GM23338 (cell line): Measurements from ENCODE around the gene TFPI. TPM values are rescaled to one million over a fixed set of nuclear protein-coding genes. Genes with fewer than 3 reads are reported as not detected.

ENCODE experiments used
- ATAC-seq: fragments of 200-7000 bp; cut with Tn5 transposase; 3 replicates; pipeline ENCODE4 v1.9.1; 2020
- DNase-seq: peaks from one replicate; pipeline ENCODE4 v3.0.0-alpha.2; 2015; ENCODE audit warnings: low spot score
- H2AFZ ChIP-seq: fragments of 200-600 bp; sonication (generic); 2 replicates; pipeline ENCODE4 v1.8.0; 2016; ENCODE audit warnings: antibody characterized with exemption, mild to moderate bottlenecking, moderate library complexity
- H3F3A ChIP-seq: fragments of 200-600 bp; sonication (generic); replicated peaks from 2 replicates; pipeline ENCODE4 v1.8.0; 2017; ENCODE audit warnings: antibody characterized with exemption, mixed run types, low read depth
- H3K27ac ChIP-seq: fragments of 200-600 bp; sonication (generic); 2 replicates; pipeline ENCODE4 v1.6.1; 2016; ENCODE audit warnings: low read depth
- H3K27me3 ChIP-seq: fragments of 200-600 bp; sonication (generic); 2 replicates; pipeline ENCODE4 v1.8.0; 2016; ENCODE audit warnings: mild to moderate bottlenecking, mixed run types, moderate library complexity; ENCODE audit not compliant: insufficient read depth
- H3K36me3 ChIP-seq: fragments of 200-600 bp; sonication (generic); 2 replicates; pipeline ENCODE4 v1.8.0; 2016; ENCODE audit warnings: mild to moderate bottlenecking; ENCODE audit not compliant: insufficient read depth
- H3K4me1 ChIP-seq: fragments of 200-600 bp; sonication (generic); 2 replicates; pipeline ENCODE4 v1.8.0; 2016; ENCODE audit warnings: mild to moderate bottlenecking, moderate library complexity; ENCODE audit not compliant: insufficient read depth
- H3K4me2 ChIP-seq: fragments of 200-600 bp; sonication (generic); 2 replicates; pipeline ENCODE4 v1.7.1; 2017; ENCODE audit warnings: mixed run types
- H3K4me3 ChIP-seq: fragments of 200-600 bp; sonication (generic); 2 replicates; pipeline ENCODE4 v1.6.1; 2016; ENCODE audit warnings: mixed run types
- H3K79me2 ChIP-seq: fragments of 200-600 bp; sonication (generic); replicated peaks from 2 replicates; pipeline ENCODE4 v1.8.0; 2017; ENCODE audit warnings: mild to moderate bottlenecking; ENCODE audit not compliant: insufficient read depth
- H3K9me2 ChIP-seq: fragments of 200-600 bp; sonication (generic); 2 replicates; pipeline ENCODE4 v1.8.0; 2017; ENCODE audit not compliant: insufficient read depth
- H4K20me1 ChIP-seq: fragments of 200-600 bp; sonication (generic); replicated peaks from 2 replicates; pipeline ENCODE4 v1.8.0; 2017; ENCODE audit warnings: mild to moderate bottlenecking; ENCODE audit not compliant: insufficient read depth
- H3K27ac Mint-ChIP-seq: 2 replicates; pipeline ENCODE4 v1.8.0; 2020; ENCODE audit warnings: inconsistent platforms, mild to moderate bottlenecking, moderate library complexity, mixed read lengths
- H3K27me3 Mint-ChIP-seq: 3 replicates; pipeline ENCODE4 v1.8.0; 2022; ENCODE audit warnings: low read depth, mild to moderate bottlenecking, moderate library complexity, mixed read lengths, inconsistent platforms; ENCODE audit not compliant: insufficient read depth, poor library complexity
- H3K36me3 Mint-ChIP-seq: 3 replicates; pipeline ENCODE4 v1.8.0; 2021; ENCODE audit warnings: low read depth, mild to moderate bottlenecking, inconsistent platforms, moderate library complexity, mixed read lengths
- H3K4me1 Mint-ChIP-seq: 3 replicates; pipeline ENCODE4 v1.8.0; 2020; ENCODE audit warnings: mild to moderate bottlenecking, inconsistent platforms, mixed read lengths
- H3K4me3 Mint-ChIP-seq: 3 replicates; pipeline ENCODE4 v1.8.0; 2021; ENCODE audit warnings: moderate library complexity, mild to moderate bottlenecking, inconsistent platforms, mixed read lengths
- H3K9me3 Mint-ChIP-seq: 3 replicates; pipeline ENCODE4 v1.8.0; 2020; ENCODE audit warnings: moderate library complexity, mild to moderate bottlenecking, inconsistent platforms, mixed read lengths
- CREB1 ChIP-seq: fragments of 250-450 bp; sonication (Bioruptor Pico); IDR thresholded peaks from 2 replicates; pipeline ENCODE4 v1.5.0; 2020; ENCODE audit warnings: low read depth, mild to moderate bottlenecking, moderate library complexity
- EZH2 ChIP-seq: fragments of 200-600 bp; sonication (generic); IDR thresholded peaks from one replicate; pipeline ENCODE4 v1.8.0; 2017; ENCODE audit warnings: antibody characterized with exemption, mild to moderate bottlenecking, low read depth; ENCODE audit not compliant: unreplicated experiment
- NANOG ChIP-seq: IDR thresholded peaks from 2 replicates; pipeline ENCODE4 v1.6.1; 2016; ENCODE audit warnings: antibody characterized with exemption, borderline replicate concordance
- STAT1 ChIP-seq: IDR thresholded peaks from one replicate; pipeline ENCODE4 v1.6.1; 2016; ENCODE audit warnings: antibody characterized with exemption; ENCODE audit not compliant: unreplicated experiment
- ZNF114 ChIP-seq: fragments of 250-450 bp; sonication (Bioruptor Pico); IDR thresholded peaks from 2 replicates; pipeline ENCODE4 v1.5.0; 2020; ENCODE audit warnings: mild to moderate bottlenecking, moderate library complexity
- ZNF331 ChIP-seq: fragments of 250-450 bp; sonication (Bioruptor Pico); IDR thresholded peaks from 2 replicates; pipeline ENCODE4 v1.5.0; 2020; ENCODE audit warnings: low read depth, mild to moderate bottlenecking, moderate library complexity
- polyA plus RNA-seq: library from polyadenylated mRNA; unstranded; fragments of >200 nt; fragmentation: Nextera tagmentation; extraction: Ambion mirVana; gene quantifications from 2 replicates; pipeline ENCODE4 v1.2.1, GENCODE V29; 2016
- total RNA-seq: library from RNA; depleted of rRNA; stranded (reverse); fragments of >200 nt; shearing (Covaris generic); gene quantifications from 2 replicates; pipeline ENCODE4 v1.2.3, GENCODE V29; 2014
- TF ChIP-seq, protein P1 (sequence below): IDR thresholded peaks from one replicate; pipeline ENCODE4 v1.6.1; 2018; ENCODE audit warnings: antibody characterized with exemption; ENCODE audit not compliant: unreplicated experiment
- TF ChIP-seq, protein P2 (sequence below): IDR thresholded peaks from 2 replicates; pipeline ENCODE4 v1.6.1; 2016; ENCODE audit warnings: antibody characterized with exemption

The TFPI gene
- total and polyA plus RNA-seq, 2 experiments from 2014 or later, result 1.8 to 1.9 TPM

DNA sequence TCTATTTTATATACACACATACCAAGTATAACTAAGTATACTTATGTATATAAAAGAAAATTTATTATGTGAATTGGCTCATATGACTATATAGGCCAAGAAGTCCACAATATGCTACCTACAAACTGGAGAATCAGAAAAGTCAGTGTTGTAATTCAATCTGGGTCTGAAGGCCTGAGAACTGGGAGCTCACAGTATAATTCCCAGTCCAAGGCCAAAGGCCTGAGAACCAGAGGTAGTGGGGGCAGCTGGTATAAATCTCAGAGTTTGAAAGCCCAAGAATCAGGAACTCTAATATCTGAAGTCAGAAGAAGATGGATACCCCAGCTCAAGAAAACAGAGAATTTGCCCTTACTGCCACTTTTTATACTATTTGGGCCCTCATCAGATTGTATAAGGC is 38.9 kb upstream of the TFPI start:
- H3K4me2 ChIP-seq, result no peak overlapping the region
- TF ChIP-seq NANOG (no peak), ZNF331 (CRISPR knock-in tag) (no peak), STAT1 (no peak), ZNF114 (CRISPR knock-in tag) (no peak), EZH2 (no peak)
- TF ChIP-seq, protein P1, sequence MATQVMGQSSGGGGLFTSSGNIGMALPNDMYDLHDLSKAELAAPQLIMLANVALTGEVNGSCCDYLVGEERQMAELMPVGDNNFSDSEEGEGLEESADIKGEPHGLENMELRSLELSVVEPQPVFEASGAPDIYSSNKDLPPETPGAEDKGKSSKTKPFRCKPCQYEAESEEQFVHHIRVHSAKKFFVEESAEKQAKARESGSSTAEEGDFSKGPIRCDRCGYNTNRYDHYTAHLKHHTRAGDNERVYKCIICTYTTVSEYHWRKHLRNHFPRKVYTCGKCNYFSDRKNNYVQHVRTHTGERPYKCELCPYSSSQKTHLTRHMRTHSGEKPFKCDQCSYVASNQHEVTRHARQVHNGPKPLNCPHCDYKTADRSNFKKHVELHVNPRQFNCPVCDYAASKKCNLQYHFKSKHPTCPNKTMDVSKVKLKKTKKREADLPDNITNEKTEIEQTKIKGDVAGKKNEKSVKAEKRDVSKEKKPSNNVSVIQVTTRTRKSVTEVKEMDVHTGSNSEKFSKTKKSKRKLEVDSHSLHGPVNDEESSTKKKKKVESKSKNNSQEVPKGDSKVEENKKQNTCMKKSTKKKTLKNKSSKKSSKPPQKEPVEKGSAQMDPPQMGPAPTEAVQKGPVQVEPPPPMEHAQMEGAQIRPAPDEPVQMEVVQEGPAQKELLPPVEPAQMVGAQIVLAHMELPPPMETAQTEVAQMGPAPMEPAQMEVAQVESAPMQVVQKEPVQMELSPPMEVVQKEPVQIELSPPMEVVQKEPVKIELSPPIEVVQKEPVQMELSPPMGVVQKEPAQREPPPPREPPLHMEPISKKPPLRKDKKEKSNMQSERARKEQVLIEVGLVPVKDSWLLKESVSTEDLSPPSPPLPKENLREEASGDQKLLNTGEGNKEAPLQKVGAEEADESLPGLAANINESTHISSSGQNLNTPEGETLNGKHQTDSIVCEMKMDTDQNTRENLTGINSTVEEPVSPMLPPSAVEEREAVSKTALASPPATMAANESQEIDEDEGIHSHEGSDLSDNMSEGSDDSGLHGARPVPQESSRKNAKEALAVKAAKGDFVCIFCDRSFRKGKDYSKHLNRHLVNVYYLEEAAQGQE, result no peak
- TF ChIP-seq, protein P2, sequence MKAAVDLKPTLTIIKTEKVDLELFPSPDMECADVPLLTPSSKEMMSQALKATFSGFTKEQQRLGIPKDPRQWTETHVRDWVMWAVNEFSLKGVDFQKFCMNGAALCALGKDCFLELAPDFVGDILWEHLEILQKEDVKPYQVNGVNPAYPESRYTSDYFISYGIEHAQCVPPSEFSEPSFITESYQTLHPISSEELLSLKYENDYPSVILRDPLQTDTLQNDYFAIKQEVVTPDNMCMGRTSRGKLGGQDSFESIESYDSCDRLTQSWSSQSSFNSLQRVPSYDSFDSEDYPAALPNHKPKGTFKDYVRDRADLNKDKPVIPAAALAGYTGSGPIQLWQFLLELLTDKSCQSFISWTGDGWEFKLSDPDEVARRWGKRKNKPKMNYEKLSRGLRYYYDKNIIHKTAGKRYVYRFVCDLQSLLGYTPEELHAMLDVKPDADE, result no peak
- H3K36me3 Mint-ChIP-seq, result no peaks in the 10 kb centered on the region
- peaks cover 3% of the 10 kb centered on the region for H3K4me1 Mint-ChIP-seq
- H3K9me3 Mint-ChIP-seq, result peaks cover 4% of the 10 kb centered on the region; the same call in 2 of the 3 replicates
- no peaks in the 10 kb centered on the region for H3K27me3 ChIP-seq
- H4K20me1 ChIP-seq, result no peaks in the 10 kb centered on the region
- H3K4me3 ChIP-seq, result no peak overlapping the region
- H3F3A ChIP-seq, result no peaks in the 10 kb centered on the region
- no peak overlapping the region for H3K27ac Mint-ChIP-seq
- H2AFZ ChIP-seq, result no peak overlapping the region
- peaks cover 7% of the 10 kb centered on the region; the same call in 1 of the 2 replicates for H3K4me1 ChIP-seq
- H3K27ac ChIP-seq, result no peak overlapping the region
- no peaks in the 10 kb centered on the region for H3K27me3 Mint-ChIP-seq
- H3K36me3 ChIP-seq, result no peaks in the 10 kb centered on the region
- ATAC-seq (no peak), DNase-seq (no peak)
- no peaks in the 10 kb centered on the region for H3K9me2 ChIP-seq
- H3K4me3 Mint-ChIP-seq, result no peak overlapping the region
- no peaks in the 10 kb centered on the region for H3K79me2 ChIP-seq

DNA sequence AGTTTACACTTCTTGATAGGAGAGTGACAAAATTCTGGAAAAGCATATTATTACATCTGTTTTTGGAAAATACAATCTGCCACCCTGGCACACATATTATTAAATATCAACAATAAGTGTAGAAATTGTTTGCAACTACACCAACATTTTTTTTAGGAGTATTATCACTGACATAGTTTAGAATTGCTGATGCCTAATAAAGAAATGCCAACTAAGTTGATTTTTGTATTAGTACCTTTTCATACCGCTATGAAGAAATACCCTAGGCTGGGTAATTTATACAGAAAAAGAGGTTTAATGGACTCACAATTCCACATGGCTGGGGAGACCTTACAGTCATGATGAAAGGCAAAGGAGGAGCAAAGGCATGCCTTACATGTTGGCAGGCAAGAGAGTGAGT is 35.9 kb upstream of the TFPI start:
- H3K27me3 ChIP-seq, result no peaks in the 10 kb centered on the region
- no peaks in the 10 kb centered on the region for H3K36me3 ChIP-seq
- peaks cover 7% of the 10 kb centered on the region; the same call in 1 of the 2 replicates for H3K4me1 ChIP-seq
- no peak overlapping the region for H3K4me2 ChIP-seq
- H3K4me3 ChIP-seq, result no peak overlapping the region
- no peak for DNase-seq
- no peaks in the 10 kb centered on the region for H3F3A ChIP-seq
- H3K79me2 ChIP-seq, result no peaks in the 10 kb centered on the region
- no peaks in the 10 kb centered on the region for H3K27me3 Mint-ChIP-seq
- no peak overlapping the region for H3K27ac ChIP-seq
- no peak overlapping the region for H2AFZ ChIP-seq
- peaks cover 4% of the 10 kb centered on the region; the same call in 2 of the 3 replicates for H3K9me3 Mint-ChIP-seq
- ATAC-seq, result no peak
- H3K27ac Mint-ChIP-seq, result no peak overlapping the region
- no peaks in the 10 kb centered on the region for H3K9me2 ChIP-seq
- H4K20me1 ChIP-seq, result no peaks in the 10 kb centered on the region
- TF ChIP-seq ZNF114 (CRISPR knock-in tag), result no peak
- no peak for TF ChIP-seq CREB1 (CRISPR knock-in tag)
- H3K4me3 Mint-ChIP-seq, result no peak overlapping the region
- H3K36me3 Mint-ChIP-seq, result no peaks in the 10 kb centered on the region
- peaks cover 3% of the 10 kb centered on the region for H3K4me1 Mint-ChIP-seq
